Skin epidermis (tissue), 12 donors: Measurements from ENCODE around the gene DTNB.
"Not testable (repeated sequence)": the region's sequence is repeated elsewhere in the genome, so short reads cannot be mapped to it uniquely, and the experiment has no call there.

Experiments
- H3K27ac ChIP-seq, 21 experiments: fragments of 200-600 bp; sonication (generic) in 11 of 21; one replicate each; pipeline ENCODE4 v1.5.0; 2020; ENCODE audit warnings: mild to moderate bottlenecking in 3 of 21, inconsistent platforms in 2 of 21, moderate library complexity in 2 of 21
- H3K4me3 ChIP-seq, 7 experiments: fragments of 200-600 bp; sonication (generic) in 2 of 7; one replicate each; pipeline ENCODE4 v1.5.0; 2020; ENCODE audit warnings: inconsistent platforms in 2 of 7, mild to moderate bottlenecking in 2 of 7, moderate library complexity in 1 of 7

The DTNB gene

DNA sequence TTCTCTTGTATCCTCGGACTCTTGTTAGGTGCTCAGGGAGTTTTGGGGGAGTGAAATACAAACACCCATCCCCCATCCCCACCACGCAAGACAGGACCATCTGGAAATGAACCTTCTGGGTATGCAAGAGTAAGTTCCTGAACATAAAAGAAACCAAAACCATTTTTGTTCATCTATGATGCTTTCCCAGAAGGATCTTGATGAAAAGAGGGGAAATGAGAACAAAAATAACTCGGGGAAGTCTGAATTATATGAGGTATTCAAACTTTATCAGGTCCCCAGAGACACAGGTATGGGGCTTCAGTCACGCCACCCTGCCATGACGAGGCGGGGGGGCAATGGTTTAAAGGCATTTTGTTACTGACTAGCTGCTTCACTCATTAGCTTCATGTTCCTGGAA is 263.0 kb downstream of the DTNB start:
- H3K27ac ChIP-seq, result no peak overlapping the region
- no peak overlapping the region for H3K4me3 ChIP-seq

DNA sequence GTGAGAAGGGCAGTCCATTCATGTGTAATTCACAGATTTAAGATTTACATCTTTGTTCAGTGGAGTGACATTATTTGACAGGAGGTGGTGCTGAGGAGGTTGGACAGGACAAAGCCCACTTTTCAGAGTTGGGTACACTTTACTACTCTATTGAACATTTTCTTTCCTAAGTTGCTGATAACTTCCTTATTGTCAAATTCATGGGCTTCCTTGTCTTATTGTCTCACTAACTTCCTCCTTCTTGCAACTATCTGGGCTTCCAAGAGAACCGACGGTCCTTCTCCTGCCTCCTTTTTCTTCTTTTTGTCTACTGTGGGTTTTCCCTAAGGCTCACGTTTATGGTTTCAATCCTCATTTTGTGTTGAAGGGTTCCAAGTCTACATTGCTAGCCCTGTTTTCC is 263.9 kb downstream of the DTNB start:
- no peak overlapping the region for H3K27ac ChIP-seq
- no peak overlapping the region for H3K4me3 ChIP-seq

DNA sequence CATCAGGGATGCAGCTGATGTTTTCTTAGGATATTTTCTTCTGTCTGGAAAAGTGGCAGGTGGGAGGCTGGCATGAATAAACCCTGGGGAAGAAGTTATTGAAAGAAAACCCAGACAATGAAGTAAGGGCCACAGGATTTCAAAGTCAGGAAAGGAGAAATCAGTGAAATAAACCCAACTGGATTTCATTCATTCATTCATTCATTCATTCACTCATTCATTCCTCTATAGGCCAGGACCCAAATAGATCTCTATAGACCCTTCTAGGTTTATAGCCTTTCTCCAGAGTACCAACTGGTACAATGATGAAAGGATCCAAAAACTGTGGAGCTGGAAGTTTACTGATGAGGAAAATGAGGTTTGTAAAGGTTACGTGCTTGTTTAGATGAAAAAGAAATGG is 264.3 kb downstream of the DTNB start:
- Histone ChIP-seq H3K4me3 (no peak overlapping the region), H3K27ac (no peak overlapping the region)

DNA sequence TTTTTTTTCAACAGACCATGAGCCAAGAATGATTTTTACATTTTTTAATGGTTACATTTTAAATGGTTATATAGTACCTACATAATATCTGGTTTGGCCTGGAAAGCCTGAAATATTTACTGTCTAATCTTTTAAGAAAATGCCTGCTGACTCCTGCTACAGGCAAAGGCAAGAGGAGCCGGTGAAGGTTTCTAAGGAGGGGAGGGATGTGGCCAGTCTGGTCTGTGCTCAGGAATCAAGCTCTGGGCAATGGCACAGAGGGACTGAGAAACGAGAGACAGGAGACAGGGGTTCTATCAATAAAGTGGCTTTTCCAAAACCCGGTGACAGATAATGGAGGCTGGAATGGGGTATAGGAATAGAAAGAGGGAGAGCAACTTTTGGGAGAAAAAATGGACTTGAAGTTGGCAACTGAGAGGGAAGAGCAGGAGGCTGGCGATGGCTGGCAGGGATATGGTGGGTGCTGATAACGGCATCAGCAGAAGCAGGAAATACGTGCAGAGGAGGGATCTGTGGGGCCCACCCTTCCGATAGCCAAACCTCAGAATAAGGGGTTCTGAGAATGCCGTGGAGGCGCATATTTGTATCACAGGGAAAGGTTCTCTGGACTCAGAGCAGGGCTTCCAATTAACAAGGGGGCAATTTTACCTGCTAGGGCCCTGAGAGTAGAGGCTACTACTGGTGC is 267.6 kb downstream of the DTNB start:
- H3K4me3 ChIP-seq, result no peak overlapping the region
- H3K27ac ChIP-seq, result no peak overlapping the region

DNA sequence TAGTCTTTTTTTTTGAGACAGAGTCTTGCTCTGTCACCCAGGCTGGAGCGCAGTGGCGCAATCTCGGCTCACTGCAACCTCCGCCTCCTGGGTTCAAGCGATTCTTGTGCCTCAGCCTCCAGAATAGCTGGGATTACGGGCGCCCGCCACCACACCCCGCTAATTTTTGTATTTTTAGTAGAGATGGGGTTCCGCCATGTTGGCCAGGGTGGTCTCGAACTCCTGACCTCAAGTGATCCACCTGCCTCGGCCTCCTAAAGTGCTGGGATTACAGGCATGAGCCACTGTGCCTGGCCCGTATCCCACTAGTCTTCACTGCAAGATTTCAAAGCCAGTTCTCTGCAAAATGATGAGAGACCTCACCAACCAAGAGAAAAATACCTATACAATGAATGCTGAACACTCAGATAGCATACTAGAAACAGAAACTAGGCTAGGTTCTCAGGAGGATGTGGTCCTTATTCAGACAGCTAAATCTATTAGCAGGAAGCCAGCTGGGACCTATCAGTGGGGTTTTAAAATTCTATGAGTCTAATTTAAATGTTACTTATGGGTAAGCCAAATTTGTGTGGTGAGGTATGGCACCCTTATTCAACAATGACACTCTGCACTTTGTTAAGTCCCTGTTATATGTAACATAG is 270.1 kb downstream of the DTNB start:
- not testable (repeated sequence) for H3K4me3 ChIP-seq
- H3K27ac ChIP-seq, result peak overlapping the region in 2 of 21 experiments; percentile 25 to 40

DNA sequence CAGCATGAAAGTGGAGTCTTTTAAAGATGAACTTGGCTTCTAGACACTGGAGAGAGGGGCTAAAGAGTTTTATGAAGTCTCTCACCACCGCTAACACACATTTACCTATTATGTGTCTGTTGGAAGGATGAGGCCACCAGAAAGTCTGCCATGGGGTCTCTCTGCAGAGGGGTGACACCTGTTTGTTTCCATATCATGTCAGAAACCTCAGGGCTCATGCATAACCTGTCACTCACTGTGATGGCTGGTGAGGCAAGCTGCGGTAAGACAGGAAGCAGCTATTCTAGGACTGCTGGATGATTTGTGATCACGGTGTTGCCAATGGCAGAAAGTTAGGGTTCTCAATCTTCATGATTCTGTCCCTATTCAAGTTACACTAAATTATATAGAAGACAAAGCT is 270.9 kb downstream of the DTNB start:
- H3K4me3 ChIP-seq, result no peak overlapping the region
- peak overlapping the region in 2 of 21 experiments; percentile 25 to 40 for H3K27ac ChIP-seq

DNA sequence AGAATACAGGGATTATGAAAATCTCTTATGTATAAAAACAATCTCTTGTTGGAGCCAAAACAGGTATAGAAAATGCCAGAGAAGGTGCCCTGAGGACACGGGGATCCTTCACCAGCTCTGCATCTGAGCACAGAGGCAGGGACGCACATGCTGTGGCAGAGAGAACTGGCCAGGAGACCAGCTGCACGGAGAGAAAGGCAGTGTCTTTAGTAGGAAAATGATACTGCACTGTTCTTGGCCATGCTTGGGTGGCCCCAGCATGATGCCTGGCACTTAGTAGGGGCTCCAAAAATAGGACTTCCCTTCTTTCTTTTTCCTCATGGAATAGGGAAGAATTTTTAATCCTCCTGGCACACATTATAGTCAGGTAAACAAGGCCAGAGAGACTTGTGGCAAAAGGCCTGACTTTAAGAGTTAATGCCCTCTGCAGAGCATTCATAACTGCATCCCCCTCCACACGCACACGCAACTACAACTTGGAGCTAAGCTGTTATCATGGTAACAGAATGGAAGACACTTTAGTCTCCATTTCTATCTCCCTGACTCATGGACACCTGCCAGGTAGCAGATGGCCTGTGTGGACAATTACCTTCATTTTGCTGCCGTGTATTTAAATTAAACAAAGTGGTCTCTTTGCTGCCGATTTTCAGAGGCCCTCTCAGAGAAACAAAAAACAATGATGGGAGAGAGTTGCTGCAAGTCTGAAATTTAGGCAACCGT is 271.9 kb downstream of the DTNB start:
- Histone ChIP-seq H3K4me3 (no peak overlapping the region), H3K27ac (no peak overlapping the region)

DNA sequence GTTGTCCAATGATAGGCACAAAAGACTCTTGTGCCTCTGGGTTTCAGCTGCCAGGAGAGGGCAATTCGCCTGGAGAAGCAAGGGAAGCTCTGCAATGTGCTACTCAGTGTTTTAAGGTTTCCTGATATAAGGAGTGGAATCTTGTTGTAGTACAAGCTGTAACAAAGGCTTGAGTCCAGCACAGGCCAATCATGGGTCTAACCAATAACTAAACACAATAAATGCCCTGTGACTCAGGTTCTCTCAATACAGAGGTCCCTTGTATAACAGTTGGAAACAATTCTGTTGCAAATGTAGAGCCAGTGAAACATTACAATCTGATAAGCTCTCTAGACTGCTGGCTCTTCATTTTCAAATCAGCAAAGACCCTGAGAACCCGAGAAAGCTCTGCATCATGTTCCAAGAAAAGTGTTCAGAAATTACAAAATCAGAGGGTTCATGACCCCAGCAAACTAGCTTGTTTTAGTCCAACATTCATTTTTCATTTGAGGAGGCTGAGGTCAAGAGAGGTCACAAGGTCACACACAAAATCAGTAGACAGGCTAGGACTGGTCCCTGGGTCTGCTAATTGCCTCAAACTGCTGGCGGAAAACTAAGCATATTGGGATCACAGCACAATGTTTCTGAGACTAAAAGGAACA is 272.7 kb downstream of the DTNB start:
- Histone ChIP-seq H3K27ac (no peak overlapping the region), H3K4me3 (no peak overlapping the region)

DNA sequence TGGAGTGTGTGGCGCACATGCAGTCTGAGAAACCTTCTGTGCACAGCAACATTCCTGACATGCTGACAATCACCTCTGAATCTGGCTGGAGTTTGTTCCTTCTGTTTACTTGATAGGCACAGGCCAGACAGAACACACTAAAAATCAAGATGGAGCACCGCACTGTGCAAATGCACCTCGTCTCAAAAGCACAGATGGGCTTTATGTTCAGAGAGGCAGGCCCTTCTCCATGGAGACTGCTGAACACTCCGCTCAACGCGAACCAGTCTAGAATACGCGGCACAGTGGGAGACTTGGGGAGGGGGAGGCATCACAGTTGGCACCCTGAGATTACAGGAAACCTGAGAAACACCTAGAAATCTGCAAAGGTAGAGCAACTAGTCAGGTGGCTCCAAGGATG is 273.2 kb downstream of the DTNB start:
- H3K4me3 ChIP-seq, result no peak overlapping the region
- no peak overlapping the region for H3K27ac ChIP-seq

DNA sequence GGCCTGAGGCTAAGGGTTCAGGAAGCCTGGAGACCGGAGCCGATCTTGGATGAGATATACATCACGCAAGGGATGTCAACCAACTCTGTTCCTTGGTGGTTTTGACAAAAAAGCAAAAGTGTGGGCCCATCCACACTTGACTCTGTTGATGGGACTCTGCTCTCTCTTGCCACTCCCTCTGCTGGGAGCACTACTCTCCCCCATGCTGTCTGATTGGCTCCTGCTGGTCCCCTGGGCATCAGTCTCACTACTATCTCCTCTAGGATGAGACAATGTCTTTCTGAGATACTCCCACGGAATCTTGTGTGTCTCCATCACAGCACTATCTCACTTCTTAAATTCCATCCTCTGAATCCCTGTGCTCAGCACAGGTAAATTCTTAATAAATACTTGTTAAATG is 274.8 kb downstream of the DTNB start:
- Histone ChIP-seq H3K27ac (no peak overlapping the region), H3K4me3 (no peak overlapping the region)

DNA sequence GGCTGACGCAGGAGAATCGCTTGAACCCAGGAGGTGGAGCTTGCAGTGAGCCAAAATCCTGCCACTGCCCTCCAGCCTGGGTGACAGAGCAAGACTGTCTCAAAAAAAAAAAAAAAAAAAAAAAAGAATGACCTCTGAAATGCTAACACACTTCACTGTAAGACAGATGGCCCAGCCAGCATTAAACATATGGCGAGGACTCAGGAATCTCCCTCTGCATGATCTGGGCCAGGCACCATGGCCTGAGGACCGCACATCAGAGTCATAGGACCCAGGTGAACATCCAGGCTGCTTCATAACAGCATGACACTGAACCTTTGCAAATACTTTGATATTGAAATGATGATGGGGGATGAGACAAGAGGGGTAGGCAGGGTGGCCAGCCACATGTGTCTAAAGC is 275.6 kb downstream of the DTNB start:
- no peak overlapping the region for H3K4me3 ChIP-seq
- no peak overlapping the region for H3K27ac ChIP-seq

DNA sequence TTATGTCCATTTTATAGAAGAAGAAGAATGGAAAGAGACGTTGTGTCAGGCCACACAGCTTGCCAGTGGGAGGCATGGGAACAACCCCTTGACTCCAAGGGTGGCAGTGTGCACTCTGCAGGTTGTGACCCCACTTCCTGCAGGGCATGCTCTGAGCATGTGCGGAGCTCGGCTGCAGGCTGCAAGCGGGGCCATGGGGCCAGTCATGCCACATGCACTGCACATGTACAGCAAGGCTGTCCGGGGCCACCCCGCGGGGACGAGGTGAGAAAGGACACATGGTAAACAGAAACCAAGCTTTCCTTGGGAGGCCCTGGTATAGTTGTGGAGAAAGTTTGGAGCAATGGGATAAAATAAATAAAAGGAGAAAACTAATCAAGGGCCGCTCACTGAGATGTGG is 284.2 kb downstream of the DTNB start:
- no peak overlapping the region for H3K4me3 ChIP-seq
- no peak overlapping the region for H3K27ac ChIP-seq

DNA sequence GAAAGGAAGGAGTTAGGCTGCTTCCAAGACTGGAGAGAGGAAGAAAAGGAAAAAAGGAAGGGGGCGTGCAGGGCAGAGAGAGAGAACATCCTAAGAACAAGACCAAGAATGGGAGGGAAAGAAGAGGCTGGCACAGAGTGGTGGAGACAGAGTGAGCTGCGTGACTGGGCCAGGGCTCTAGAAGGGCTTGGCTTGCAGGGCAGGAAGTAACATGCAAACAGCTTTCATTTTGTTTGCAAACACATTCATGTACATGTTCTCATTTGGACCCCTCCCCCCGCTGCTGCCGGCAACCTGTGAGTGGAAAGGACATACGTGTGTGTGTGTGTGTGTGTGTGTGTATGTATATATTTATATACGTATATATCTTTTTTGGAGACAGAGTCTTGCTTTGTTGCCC is 284.9 kb downstream of the DTNB start:
- Histone ChIP-seq H3K27ac (no peak overlapping the region), H3K4me3 (no peak overlapping the region)

DNA sequence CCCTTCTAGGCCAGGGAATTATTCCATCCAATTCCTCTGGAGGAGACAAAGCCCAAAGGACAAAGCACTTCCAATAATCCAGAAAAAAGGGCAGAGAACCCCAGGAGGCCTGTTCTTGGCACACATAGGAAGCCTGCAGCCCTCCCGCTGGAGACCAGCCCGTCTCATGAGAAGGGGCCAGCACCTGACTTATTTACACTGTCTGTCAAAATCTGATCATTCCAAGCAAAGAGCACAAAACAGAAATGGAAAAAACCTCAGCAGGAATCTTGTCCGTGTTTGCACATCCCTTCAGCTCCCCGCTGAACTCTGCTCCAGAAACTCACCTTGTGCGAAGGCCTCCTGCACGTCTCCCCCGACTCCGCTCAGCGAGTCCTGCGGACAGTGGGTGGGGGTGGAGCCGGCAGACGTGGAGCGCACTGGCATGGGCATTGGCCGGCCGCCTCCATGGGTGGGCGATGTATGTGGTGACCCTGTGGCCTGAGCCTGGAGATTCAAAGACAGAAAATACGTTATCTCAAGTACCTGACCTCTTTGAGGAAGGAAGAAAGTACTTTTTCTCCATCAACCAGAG is 285.4 kb downstream of the DTNB start:
- Histone ChIP-seq H3K27ac (no peak overlapping the region), H3K4me3 (no peak overlapping the region)

DNA sequence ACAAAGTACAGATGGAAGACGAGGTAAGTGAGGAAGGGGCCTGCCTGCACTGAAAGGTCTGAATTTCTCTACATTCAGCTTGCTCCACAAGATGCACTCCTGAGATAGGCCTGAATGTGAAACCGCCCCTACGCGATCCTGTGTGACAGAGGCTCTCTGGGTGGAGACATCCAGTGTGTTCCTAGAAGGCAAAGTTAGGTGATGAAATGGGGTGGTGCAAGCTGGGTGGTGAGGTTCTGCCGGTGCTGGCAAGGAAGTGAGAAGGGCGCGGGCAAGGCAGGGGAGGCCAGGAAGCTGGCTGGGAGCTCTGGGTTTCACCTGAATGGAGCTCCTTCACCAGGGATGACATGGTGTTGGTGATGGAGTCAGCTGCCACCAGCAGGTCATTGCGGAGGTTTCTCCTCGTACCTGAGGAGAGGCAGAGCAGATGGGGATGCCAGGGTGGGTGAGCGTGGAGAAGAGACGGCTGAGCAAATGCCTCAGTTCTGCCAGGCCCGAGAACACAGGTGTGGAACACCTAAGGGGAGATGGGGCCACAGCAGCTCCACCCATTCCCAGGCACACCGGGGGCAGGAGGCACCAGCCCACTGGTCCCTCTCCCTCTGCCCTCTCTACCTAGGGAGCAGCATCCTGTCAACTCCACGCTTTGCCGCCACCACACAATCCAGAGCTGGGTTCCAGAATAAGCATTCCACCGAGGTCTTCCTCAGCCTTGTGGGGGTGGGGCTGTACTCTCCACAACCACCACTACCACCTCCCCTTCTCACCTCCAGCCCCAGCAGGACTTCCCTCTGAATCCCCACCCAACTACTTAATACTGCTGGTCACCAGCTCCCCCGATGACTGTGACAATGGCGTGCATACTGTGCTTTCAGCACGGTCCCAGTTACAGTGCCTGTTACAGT is 286.2 kb downstream of the DTNB start:
- H3K27ac ChIP-seq, result no peak overlapping the region
- H3K4me3 ChIP-seq, result no peak overlapping the region

DNA sequence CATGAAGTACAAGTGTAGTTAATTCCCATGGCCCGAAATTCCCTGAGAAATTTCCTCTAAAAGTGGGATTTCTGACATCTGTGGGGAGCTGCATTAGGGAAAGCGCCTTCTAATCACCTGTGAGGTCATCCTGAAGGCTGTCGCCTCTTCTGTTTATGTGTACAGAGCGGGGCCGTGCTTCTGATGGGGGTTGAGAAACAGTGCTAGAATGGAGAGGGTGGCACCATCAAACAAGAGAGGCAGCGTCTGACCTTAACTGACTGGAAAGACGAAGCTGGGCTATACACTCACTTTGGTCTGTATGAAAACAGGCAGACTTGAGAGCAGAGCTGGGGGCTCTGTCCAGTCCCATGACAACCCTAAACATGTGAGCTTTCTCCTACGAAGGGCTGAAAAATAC is 287.5 kb downstream of the DTNB start:
- Histone ChIP-seq H3K27ac (no peak overlapping the region), H3K4me3 (no peak overlapping the region)

DNA sequence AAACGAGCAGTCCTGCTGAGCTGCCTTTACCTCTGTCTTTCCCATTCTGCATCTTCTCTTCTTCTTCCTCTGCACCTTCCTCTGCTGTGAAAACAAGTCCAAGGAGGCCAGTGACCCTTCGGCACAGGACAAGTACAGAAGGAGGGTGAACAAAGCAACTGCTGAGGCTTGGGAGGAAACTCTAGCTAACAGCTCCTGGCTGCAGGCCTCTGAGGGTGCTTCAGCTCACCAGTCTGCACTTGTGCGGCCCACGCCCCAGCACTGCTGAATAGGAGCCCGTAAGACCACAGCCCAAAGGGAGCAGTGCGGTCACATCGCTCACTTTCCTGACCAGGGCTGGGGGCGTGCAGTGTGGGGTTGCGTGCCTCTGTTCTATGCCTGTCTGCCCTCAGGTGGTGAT is 289.6 kb downstream of the DTNB start:
- Histone ChIP-seq H3K4me3 (no peak overlapping the region), H3K27ac (no peak overlapping the region)

DNA sequence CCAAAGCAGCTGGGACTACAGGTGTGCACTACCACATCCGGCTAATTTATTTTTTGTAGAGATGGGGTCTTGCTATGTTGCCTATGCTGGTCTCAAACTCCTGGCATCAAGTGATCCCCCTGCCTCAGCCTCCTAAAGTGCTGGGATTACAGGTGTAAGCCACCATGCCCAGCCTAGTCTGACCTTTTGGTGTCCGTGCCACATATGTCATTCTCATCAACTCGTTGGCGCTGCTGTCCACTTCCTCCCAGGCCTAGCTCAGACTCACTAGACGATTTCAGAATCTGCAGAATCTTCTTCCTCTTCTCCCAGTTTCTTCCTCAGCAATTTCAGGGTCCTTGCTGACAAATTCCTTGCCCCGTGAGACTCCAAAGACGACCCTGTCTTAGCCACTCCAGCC is 291.9 kb downstream of the DTNB start:
- no peak overlapping the region for H3K27ac ChIP-seq
- H3K4me3 ChIP-seq, result no peak overlapping the region

DNA sequence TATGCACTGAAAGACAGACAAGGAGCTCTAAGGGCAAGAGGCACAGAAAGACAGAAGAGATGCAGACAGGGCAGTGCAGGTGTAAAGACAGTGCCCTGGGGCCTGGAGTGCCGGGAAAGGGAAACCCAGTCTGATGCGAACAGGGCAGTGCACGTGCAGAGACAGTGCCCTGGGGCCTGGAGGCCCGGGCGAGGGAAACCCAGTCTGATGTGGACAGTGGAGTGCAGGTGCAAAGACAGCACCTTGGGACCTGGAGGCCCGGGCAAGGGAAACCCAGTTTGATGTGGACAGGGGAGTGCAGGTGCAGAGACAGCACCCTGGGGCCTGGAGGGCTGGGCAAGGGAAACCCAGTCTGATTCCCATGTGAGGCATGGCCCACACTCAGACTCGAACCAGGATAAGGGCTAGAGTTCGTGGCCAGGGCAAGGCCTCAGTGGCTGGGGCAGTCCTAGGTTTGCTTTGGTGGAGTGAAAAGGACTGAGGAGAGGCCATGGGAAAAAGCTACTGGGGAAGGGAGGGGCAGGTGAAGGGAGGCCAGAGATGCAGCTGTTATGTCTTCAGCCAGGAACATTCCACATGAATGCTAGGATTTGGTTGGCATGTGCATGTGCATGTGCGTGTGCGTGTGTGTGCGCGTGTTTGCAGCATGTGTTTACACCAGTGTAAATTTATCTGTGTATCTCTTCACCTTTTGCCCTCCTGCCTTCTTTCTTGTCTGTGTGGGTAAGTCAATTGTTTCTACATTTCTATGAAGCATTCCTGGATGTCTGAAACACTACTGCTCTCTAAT is 292.6 kb downstream of the DTNB start:
- Histone ChIP-seq H3K4me3 (no peak overlapping the region), H3K27ac (no peak overlapping the region)
